Activated naive CD8-positive, alpha-beta T cell treated with anti-CD3 and anti-CD28 coated beads for 36 hours (primary cell): ENCODE results near the gene PRSS2. TPM values are rescaled to one million over a fixed set of nuclear protein-coding genes. Genes with fewer than 3 reads are reported as not detected.

Experiments used
- DNase-seq: peaks from one replicate; pipeline ENCODE4 v3.0.0; 2021
- H3K27ac Mint-ChIP-seq: one replicate; pipeline ENCODE4 v1.8.0; 2022; ENCODE audit warnings: mild to moderate bottlenecking, moderate library complexity, mixed read lengths
- H3K27me3 Mint-ChIP-seq: one replicate; pipeline ENCODE4 v1.8.0; 2022; ENCODE audit warnings: mild to moderate bottlenecking, mixed read lengths
- H3K36me3 Mint-ChIP-seq: one replicate; pipeline ENCODE4 v1.8.0; 2021; ENCODE audit warnings: mild to moderate bottlenecking, mixed read lengths
- H3K4me1 Mint-ChIP-seq: one replicate; pipeline ENCODE4 v1.8.0; 2021; ENCODE audit warnings: mixed read lengths
- H3K4me3 Mint-ChIP-seq: one replicate; pipeline ENCODE4 v1.8.0; 2022; ENCODE audit warnings: mild to moderate bottlenecking, moderate library complexity, mixed read lengths
- H3K9me3 Mint-ChIP-seq: one replicate; pipeline ENCODE4 v1.8.0; 2022; ENCODE audit warnings: mixed read lengths
- total RNA-seq, 2 experiments: library from RNA; stranded (reverse); gene quantifications; one replicate each; pipeline ENCODE4 v1.2.3, GENCODE V29; 2021

The PRSS2 gene
- total RNA-seq, 2 experiments from 2014 or later, result not detected

- Mint-ChIP-seq H3K4me1 (peaks cover 62% of the 10 kb centered on the region), H3K9me3 (peaks cover 1% of the 10 kb centered on the region), H3K36me3 (peaks cover 85% of the 10 kb centered on the region), H3K27ac (peak overlapping the region; percentile 99), H3K4me3 (peak overlapping the region; percentile 90), H3K27me3 (peaks cover 5% of the 10 kb centered on the region)
- no peak for DNase-seq
Observed at GRCh38 chr7:142799437-142799835, 28.7 kb downstream of the PRSS2 start.

- peaks cover 5% of the 10 kb centered on the region for H3K27me3 Mint-ChIP-seq
- DNase-seq, result no peak
- H3K4me1 Mint-ChIP-seq, result peaks cover 62% of the 10 kb centered on the region
- peak overlapping the region; percentile 99 for H3K27ac Mint-ChIP-seq
- H3K4me3 Mint-ChIP-seq, result peak overlapping the region; percentile 90
- peaks cover 88% of the 10 kb centered on the region for H3K36me3 Mint-ChIP-seq
- peaks cover 1% of the 10 kb centered on the region for H3K9me3 Mint-ChIP-seq
Observed at GRCh38 chr7:142800088-142800487, 29.3 kb downstream of the PRSS2 start.

GRCh38 chr7:142800699-142801260 is 30.0 kb downstream of the PRSS2 start:
- H3K36me3 Mint-ChIP-seq, result peaks cover 91% of the 10 kb centered on the region
- H3K4me1 Mint-ChIP-seq, result peaks cover 63% of the 10 kb centered on the region
- DNase-seq, result no peak
- peaks cover 5% of the 10 kb centered on the region for H3K27me3 Mint-ChIP-seq
- peak overlapping the region; percentile 90 for H3K4me3 Mint-ChIP-seq
- H3K27ac Mint-ChIP-seq, result peak overlapping the region; percentile 99
- peaks cover 1% of the 10 kb centered on the region for H3K9me3 Mint-ChIP-seq

GRCh38 chr7:142801601-142802295 is 31.0 kb downstream of the PRSS2 start:
- Mint-ChIP-seq H3K27me3 (peaks cover 5% of the 10 kb centered on the region), H3K4me1 (peaks cover 72% of the 10 kb centered on the region)

GRCh38 chr7:142802301-142802700 is 31.5 kb downstream of the PRSS2 start:
- Mint-ChIP-seq H3K27me3 (peaks cover 5% of the 10 kb centered on the region), H3K4me3 (peak overlapping the region; percentile 90)

More at GRCh38 chr7:142801601-142802295, 31.0 kb downstream of the PRSS2 start:
- Mint-ChIP-seq H3K4me3 (peak overlapping the region; percentile 90), H3K27ac (peak overlapping the region; percentile 99), H3K9me3 (peaks cover 1% of the 10 kb centered on the region), H3K36me3 (peaks cover 85% of the 10 kb centered on the region)
- DNase-seq, result no peak

GRCh38 chr7:142803901-142804300 is 33.1 kb downstream of the PRSS2 start:
- H3K36me3 Mint-ChIP-seq, result peaks cover 68% of the 10 kb centered on the region
- peaks cover 1% of the 10 kb centered on the region for H3K9me3 Mint-ChIP-seq
- no peaks in the 10 kb centered on the region for H3K27me3 Mint-ChIP-seq
- DNase-seq, result no peak
- H3K27ac Mint-ChIP-seq, result peak overlapping the region; percentile 99
- H3K4me3 Mint-ChIP-seq, result peak overlapping the region; percentile 57
- H3K4me1 Mint-ChIP-seq, result peaks cover 92% of the 10 kb centered on the region

More at GRCh38 chr7:142802301-142802700, 31.5 kb downstream of the PRSS2 start:
- H3K27ac Mint-ChIP-seq, result peak overlapping the region; percentile 99
- peaks cover 1% of the 10 kb centered on the region for H3K9me3 Mint-ChIP-seq
- H3K4me1 Mint-ChIP-seq, result peaks cover 78% of the 10 kb centered on the region
- peaks cover 84% of the 10 kb centered on the region for H3K36me3 Mint-ChIP-seq
- no peak for DNase-seq

GRCh38 chr7:142804728-142805207 is 34.0 kb downstream of the PRSS2 start:
- H3K27me3 Mint-ChIP-seq, result no peaks in the 10 kb centered on the region
- peaks cover 1% of the 10 kb centered on the region for H3K9me3 Mint-ChIP-seq
- peak overlapping the region; percentile 57 for H3K4me3 Mint-ChIP-seq
- DNase-seq, result peak; percentile 68
- peak overlapping the region; percentile 99 for H3K27ac Mint-ChIP-seq
- H3K36me3 Mint-ChIP-seq, result peaks cover 59% of the 10 kb centered on the region
- peaks cover 92% of the 10 kb centered on the region for H3K4me1 Mint-ChIP-seq

- peaks cover 52% of the 10 kb centered on the region for H3K36me3 Mint-ChIP-seq
- no peak for DNase-seq
- peaks cover 1% of the 10 kb centered on the region for H3K9me3 Mint-ChIP-seq
- H3K27me3 Mint-ChIP-seq, result no peaks in the 10 kb centered on the region
- peaks cover 92% of the 10 kb centered on the region for H3K4me1 Mint-ChIP-seq
- peak overlapping the region; percentile 99 for H3K27ac Mint-ChIP-seq
- peak overlapping the region; percentile 57 for H3K4me3 Mint-ChIP-seq
Observed at GRCh38 chr7:142805350-142806021, 34.7 kb downstream of the PRSS2 start.

GRCh38 chr7:142806022-142806356 is 35.2 kb downstream of the PRSS2 start:
- no peak for DNase-seq
- peaks cover 1% of the 10 kb centered on the region for H3K9me3 Mint-ChIP-seq
- peaks cover 92% of the 10 kb centered on the region for H3K4me1 Mint-ChIP-seq
- H3K27me3 Mint-ChIP-seq, result no peaks in the 10 kb centered on the region
- H3K4me3 Mint-ChIP-seq, result peak overlapping the region; percentile 57
- H3K27ac Mint-ChIP-seq, result peak overlapping the region; percentile 99
- peaks cover 49% of the 10 kb centered on the region for H3K36me3 Mint-ChIP-seq

- Mint-ChIP-seq H3K27ac (peak overlapping the region; percentile 99), H3K27me3 (no peaks in the 10 kb centered on the region), H3K4me3 (peak overlapping the region; percentile 81), H3K36me3 (peaks cover 40% of the 10 kb centered on the region), H3K4me1 (peaks cover 96% of the 10 kb centered on the region), H3K9me3 (peaks cover 1% of the 10 kb centered on the region)
- no peak for DNase-seq
Observed at GRCh38 chr7:142806957-142807356, 36.2 kb downstream of the PRSS2 start.

- H3K27me3 Mint-ChIP-seq, result no peaks in the 10 kb centered on the region
- peaks cover 97% of the 10 kb centered on the region for H3K4me1 Mint-ChIP-seq
- peak; percentile 48 for DNase-seq
- peaks cover 30% of the 10 kb centered on the region for H3K36me3 Mint-ChIP-seq
- peak overlapping the region; percentile 81 for H3K4me3 Mint-ChIP-seq
- no peaks in the 10 kb centered on the region for H3K9me3 Mint-ChIP-seq
- H3K27ac Mint-ChIP-seq, result peak overlapping the region; percentile 99
Observed at GRCh38 chr7:142807855-142808460, 37.2 kb downstream of the PRSS2 start.

- no peak for DNase-seq
- Mint-ChIP-seq H3K9me3 (no peaks in the 10 kb centered on the region), H3K36me3 (peaks cover 25% of the 10 kb centered on the region), H3K4me1 (peaks cover 97% of the 10 kb centered on the region), H3K27me3 (no peaks in the 10 kb centered on the region), H3K4me3 (peak overlapping the region; percentile 81), H3K27ac (peak overlapping the region; percentile 99)
Observed at GRCh38 chr7:142808461-142808801, 37.7 kb downstream of the PRSS2 start.

- H3K9me3 Mint-ChIP-seq, result no peaks in the 10 kb centered on the region
- H3K27ac Mint-ChIP-seq, result peak overlapping the region; percentile 99
- no peaks in the 10 kb centered on the region for H3K27me3 Mint-ChIP-seq
- peaks cover 97% of the 10 kb centered on the region for H3K4me1 Mint-ChIP-seq
- peaks cover 20% of the 10 kb centered on the region for H3K36me3 Mint-ChIP-seq
- peak overlapping the region; percentile 81 for H3K4me3 Mint-ChIP-seq
- DNase-seq, result peak; percentile 93
Observed at GRCh38 chr7:142808802-142809583, 38.2 kb downstream of the PRSS2 start.

- peaks cover 14% of the 10 kb centered on the region for H3K36me3 Mint-ChIP-seq
- no peaks in the 10 kb centered on the region for H3K27me3 Mint-ChIP-seq
- H3K4me3 Mint-ChIP-seq, result peak overlapping the region; percentile 81
- H3K4me1 Mint-ChIP-seq, result peaks cover 90% of the 10 kb centered on the region
- H3K27ac Mint-ChIP-seq, result peak overlapping the region; percentile 99
- no peaks in the 10 kb centered on the region for H3K9me3 Mint-ChIP-seq
- DNase-seq, result no peak
Observed at GRCh38 chr7:142809671-142810070, 38.9 kb downstream of the PRSS2 start.
